CD4-positive, alpha-beta memory T cell (primary cell): ENCODE results near the gene SLX4IP. TPM values are rescaled to one million over a fixed set of nuclear protein-coding genes. Genes with fewer than 3 reads are reported as not detected.

Experiments used
- CTCF ChIA-PET: fragments of 350-600 bp; sonication (Branson Sonifier 250); formaldehyde crosslinking; loops from one replicate; lab custom pipeline; 2021; ENCODE audit warnings: inconsistent platforms; ENCODE audit not compliant: partially characterized antibody; lab: Charles Lee
- POLR2A ChIA-PET: fragments of 350-600 bp; sonication (Branson Sonifier 250); formaldehyde crosslinking; loops from one replicate; lab custom pipeline; 2021; ENCODE audit not compliant: partially characterized antibody; lab: Charles Lee
- DNase-seq, 5 donors: peaks; one replicate each; pipeline versions ENCODE4 v3.0.0 to v3.0.0-alpha.2; 2020 to 2022; ENCODE audit warnings: mixed read lengths in 1 of 5
- H3K27ac ChIP-seq: one replicate; pipeline ENCODE4 v1.7.0; 2013; ENCODE audit warnings: low read depth, low read length
- H3K27me3 ChIP-seq: 2 replicates; pipeline ENCODE4 v1.7.0; 2013; ENCODE audit warnings: mild to moderate bottlenecking, low read length, moderate library complexity; ENCODE audit not compliant: insufficient read depth
- H3K36me3 ChIP-seq: 2 replicates; pipeline ENCODE4 v1.7.0; 2013; ENCODE audit warnings: mild to moderate bottlenecking, low read length, moderate library complexity; ENCODE audit not compliant: insufficient read depth
- H3K4me1 ChIP-seq: 2 replicates; pipeline ENCODE4 v1.7.0; 2013; ENCODE audit warnings: mild to moderate bottlenecking, low read length, moderate library complexity; ENCODE audit not compliant: insufficient read depth
- H3K4me3 ChIP-seq, 2 donors: one replicate each; pipeline ENCODE4 v1.7.0; 2013; ENCODE audit warnings: low read length in 2 of 2, mild to moderate bottlenecking in 1 of 2
- H3K9me3 ChIP-seq, 2 donors: one replicate each; pipeline ENCODE4 v1.7.0; 2013; ENCODE audit warnings: low read length in 2 of 2, control low read depth in 1 of 2; ENCODE audit not compliant: control insufficient read depth in 1 of 2
- H3K27ac Mint-ChIP-seq, 7 donors: one replicate each; pipeline ENCODE4 v1.8.0; 2020 to 2021; ENCODE audit warnings: mixed read lengths in 7 of 7, mild to moderate bottlenecking in 6 of 7, inconsistent platforms in 3 of 7, moderate library complexity in 3 of 7
- H3K27me3 Mint-ChIP-seq, 2 donors: one replicate each; pipeline ENCODE4 v1.8.0; 2020 to 2021; ENCODE audit warnings: mixed read lengths in 2 of 2
- H3K36me3 Mint-ChIP-seq, 2 donors: one replicate each; pipeline ENCODE4 v1.8.0; 2020 to 2021; ENCODE audit warnings: mixed read lengths in 2 of 2, inconsistent platforms in 1 of 2, mild to moderate bottlenecking in 1 of 2
- H3K4me1 Mint-ChIP-seq, 4 donors: one replicate each; pipeline ENCODE4 v1.8.0; 2020 to 2021; ENCODE audit warnings: mixed read lengths in 4 of 4, mild to moderate bottlenecking in 1 of 4
- H3K4me3 Mint-ChIP-seq, 8 donors: one replicate each; pipeline ENCODE4 v1.8.0; 2020 to 2021; ENCODE audit warnings: mixed read lengths in 8 of 8, mild to moderate bottlenecking in 7 of 8, moderate library complexity in 6 of 8, inconsistent platforms in 3 of 8
- H3K9me3 Mint-ChIP-seq, 8 donors: one replicate each; pipeline ENCODE4 v1.8.0; 2020 to 2021; ENCODE audit warnings: mixed read lengths in 8 of 8, mild to moderate bottlenecking in 5 of 8, inconsistent platforms in 3 of 8, moderate library complexity in 1 of 8
- intact Hi-C: fragments of 100-400 bp; cut with micrococcal nuclease; formaldehyde crosslinking; loops from one replicate; pipeline ENCODE4 v1.15.1; 2023
- polyA plus RNA-seq, 2 donors: library from polyadenylated mRNA; unstranded; fragments of 300-500 nt; fragmentation: Illumina TruSeq; gene quantifications; one replicate each; pipeline ENCODE4 v1.2.3, GENCODE V29; 2021
- total RNA-seq, 2 experiments: library from RNA; stranded (reverse); gene quantifications; one replicate each; pipeline ENCODE4 v1.2.3, GENCODE V29; 2021

SLX4IP gene
- total and polyA plus RNA-seq, 4 experiments from 2014 or later, result 1.5 to 6.6 (median 4.0) TPM

DNA sequence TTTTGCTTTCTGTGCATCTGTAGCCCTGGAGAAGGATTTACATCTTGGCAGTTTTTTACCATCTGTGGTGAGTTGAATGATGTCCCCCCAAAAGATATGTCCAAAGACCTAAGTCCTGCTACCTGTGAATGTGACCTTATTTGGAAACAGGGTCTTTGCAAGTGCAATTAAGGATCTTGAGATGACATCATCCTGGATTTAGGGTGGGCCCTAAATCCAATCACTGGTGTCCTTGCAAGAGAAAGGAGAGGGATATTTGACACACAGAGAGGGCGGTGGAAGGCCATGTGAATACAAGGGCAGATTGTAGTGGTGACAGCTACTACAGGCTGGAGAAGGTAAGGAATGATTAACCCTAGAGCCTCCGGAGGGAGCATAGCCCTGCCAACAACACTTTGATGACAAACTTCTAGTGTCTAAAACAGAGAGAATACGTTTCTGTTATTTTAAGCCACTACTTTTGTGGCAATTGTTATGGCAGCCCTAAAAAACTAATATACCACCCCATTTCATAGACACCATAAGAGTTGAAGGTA lies 36.2 kb upstream of the SLX4IP start:
- Histone ChIP-seq H3K4me3 (no peak overlapping the region), H3K27me3 (no peaks in the 10 kb centered on the region), H3K4me1 (no peaks in the 10 kb centered on the region), H3K36me3 (no peaks in the 10 kb centered on the region), H3K9me3 (no peaks in the 10 kb centered on the region), H3K27ac (no peak overlapping the region)
- Mint-ChIP-seq H3K4me1 (no peaks in the 10 kb centered on the region), H3K4me3 (no peak overlapping the region), H3K9me3 (no peaks in the 10 kb centered on the region), H3K27me3 (no peaks in the 10 kb centered on the region), H3K27ac (no peak overlapping the region), H3K36me3 (peaks cover under 1 to 6% of the 10 kb centered on the region in 2 donors)
- intact Hi-C loops, result no loop called here
- no peak for DNase-seq
- POLR2A ChIA-PET, result no interaction called here
- CTCF ChIA-PET, result no interaction called here

DNA sequence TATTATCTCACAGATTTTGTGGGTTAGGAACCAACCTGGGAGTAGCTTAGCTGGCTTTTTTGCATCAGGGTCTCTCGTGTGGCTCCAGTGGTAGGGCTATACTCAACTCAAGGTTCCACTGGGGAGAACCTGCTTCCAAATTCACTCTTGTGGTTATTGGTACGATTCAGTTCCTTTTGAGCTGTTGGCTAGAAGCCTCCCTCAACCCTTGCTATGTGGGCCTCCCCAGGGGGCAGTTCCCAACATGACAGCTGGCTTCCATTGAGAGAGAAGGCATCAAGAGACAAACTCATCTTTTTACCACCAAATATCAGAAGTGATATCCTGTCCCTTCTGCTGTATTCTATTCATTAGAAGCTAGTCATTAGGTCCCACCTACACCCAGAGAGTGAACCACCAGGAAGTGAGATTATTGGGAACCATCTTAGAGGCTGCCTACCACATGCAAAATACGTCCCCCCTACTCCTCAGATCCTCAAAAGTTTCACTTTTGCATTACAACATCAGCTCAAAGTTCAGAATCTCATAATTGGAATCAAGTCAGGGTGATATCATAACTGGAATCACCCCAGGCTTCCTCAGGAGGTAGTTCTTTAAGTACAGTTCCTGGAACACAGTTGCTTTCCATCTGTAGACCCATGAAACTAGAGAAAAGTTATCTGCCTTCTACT lies 32.0 kb upstream of the SLX4IP start:
- intact Hi-C loops, result no loop called here
- Mint-ChIP-seq H3K36me3 (peaks cover 14 to 17% of the 10 kb centered on the region in 2 donors), H3K4me3 (no peak overlapping the region), H3K27ac (no peak overlapping the region), H3K9me3 (no peaks in the 10 kb centered on the region), H3K27me3 (no peaks in the 10 kb centered on the region), H3K4me1 (no peaks in the 10 kb centered on the region)
- Histone ChIP-seq H3K9me3 (no peaks in the 10 kb centered on the region), H3K4me3 (no peak overlapping the region), H3K36me3 (peaks cover 4% of the 10 kb centered on the region), H3K27ac (no peak overlapping the region), H3K4me1 (no peaks in the 10 kb centered on the region), H3K27me3 (no peaks in the 10 kb centered on the region)
- ChIA-PET CTCF (interaction anchor here (0.9 kb wide), 1 partner anchor 10 kb away, joined by 3 read pairs; no protein-coding TSS in a partner anchor), POLR2A (no interaction called here)
- no peak for DNase-seq

DNA sequence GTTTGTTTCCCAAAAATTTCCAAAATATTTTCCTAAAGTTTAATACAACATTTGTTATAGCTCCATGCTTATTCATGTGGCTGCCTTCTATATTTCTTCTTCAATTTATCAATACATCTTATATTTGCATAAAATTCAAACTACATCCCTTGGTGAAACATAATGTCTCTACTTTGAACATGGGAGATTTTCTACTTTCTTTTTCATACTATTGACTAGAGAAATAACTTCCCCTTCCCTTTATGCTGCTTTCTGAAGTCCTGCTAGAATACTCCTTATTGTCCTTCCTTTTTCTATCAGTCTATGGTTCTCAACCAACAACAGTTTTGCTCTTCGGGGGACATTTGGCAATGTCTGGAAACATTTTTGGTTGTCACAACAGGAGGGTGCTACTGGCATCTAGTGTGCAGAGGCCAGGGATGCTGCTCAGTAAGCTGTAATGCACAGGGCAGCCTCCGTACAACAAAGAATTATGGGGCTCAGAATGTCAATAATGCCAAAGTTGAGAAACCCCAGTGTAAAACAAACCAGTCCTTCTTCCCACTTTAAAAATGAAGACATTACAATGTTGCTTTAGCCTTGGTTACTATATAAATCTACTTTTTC lies 31.0 kb upstream of the SLX4IP start:
- peaks cover 4% of the 10 kb centered on the region for H3K36me3 ChIP-seq
- H3K4me1 Mint-ChIP-seq, result no peaks in the 10 kb centered on the region
- no peaks in the 10 kb centered on the region for H3K9me3 Mint-ChIP-seq
- H3K27me3 ChIP-seq, result no peaks in the 10 kb centered on the region
- no peak for DNase-seq
- no peaks in the 10 kb centered on the region for H3K9me3 ChIP-seq
- intact Hi-C loops, result no loop called here
- H3K36me3 Mint-ChIP-seq, result peaks cover 14 to 20% of the 10 kb centered on the region in 2 donors
- no peak overlapping the region for H3K4me3 ChIP-seq
- peak overlapping the region in 1 of 7 donors; percentile 61 for H3K27ac Mint-ChIP-seq
- H3K4me1 ChIP-seq, result no peaks in the 10 kb centered on the region
- no peak overlapping the region for H3K4me3 Mint-ChIP-seq
- POLR2A ChIA-PET, result interaction anchor here (0.5 kb wide), 1 partner anchor 148 kb away, joined by 3 read pairs; no protein-coding TSS in a partner anchor
- CTCF ChIA-PET, result no interaction called here
- H3K27me3 Mint-ChIP-seq, result no peaks in the 10 kb centered on the region
- H3K27ac ChIP-seq, result no peak overlapping the region

DNA sequence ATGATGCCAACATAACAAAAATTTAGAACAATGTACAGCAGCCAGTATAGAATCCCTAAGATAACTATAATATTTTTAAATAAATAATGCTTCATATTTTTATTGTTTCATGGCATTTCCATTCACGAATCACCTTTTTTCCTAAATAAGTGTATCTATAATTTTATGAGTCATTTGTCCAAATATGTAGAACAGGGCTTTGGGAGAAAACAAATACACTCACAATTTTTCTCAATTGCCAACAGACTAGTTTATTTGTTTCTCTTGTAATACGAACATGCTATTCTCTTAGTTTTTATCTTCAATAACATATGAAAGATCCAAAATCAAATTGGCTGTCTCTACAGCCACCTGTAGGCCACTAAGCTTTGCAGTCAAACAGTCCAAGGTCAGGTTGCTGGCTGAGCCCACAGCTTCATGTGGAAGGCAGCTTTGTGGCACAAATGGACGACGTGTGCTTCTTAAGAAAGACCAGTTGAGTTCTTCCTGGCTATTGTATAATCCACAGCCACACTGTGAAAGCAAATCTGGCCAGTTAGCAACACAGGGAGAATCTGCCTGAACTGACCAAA lies 30.1 kb upstream of the SLX4IP start:
- intact Hi-C loops, result no loop called here
- CTCF ChIA-PET, result no interaction called here
- Mint-ChIP-seq H3K36me3 (peaks cover 14 to 20% of the 10 kb centered on the region in 2 donors), H3K27me3 (no peaks in the 10 kb centered on the region), H3K4me3 (no peak overlapping the region), H3K27ac (no peak overlapping the region), H3K4me1 (no peaks in the 10 kb centered on the region), H3K9me3 (no peaks in the 10 kb centered on the region)
- DNase-seq, result no peak
- H3K4me1 ChIP-seq, result no peaks in the 10 kb centered on the region
- no peaks in the 10 kb centered on the region for H3K9me3 ChIP-seq
- H3K27me3 ChIP-seq, result no peaks in the 10 kb centered on the region
- peaks cover 4% of the 10 kb centered on the region for H3K36me3 ChIP-seq
- POLR2A ChIA-PET, result no interaction called here
- H3K27ac ChIP-seq, result no peak overlapping the region
- H3K4me3 ChIP-seq, result no peak overlapping the region

DNA sequence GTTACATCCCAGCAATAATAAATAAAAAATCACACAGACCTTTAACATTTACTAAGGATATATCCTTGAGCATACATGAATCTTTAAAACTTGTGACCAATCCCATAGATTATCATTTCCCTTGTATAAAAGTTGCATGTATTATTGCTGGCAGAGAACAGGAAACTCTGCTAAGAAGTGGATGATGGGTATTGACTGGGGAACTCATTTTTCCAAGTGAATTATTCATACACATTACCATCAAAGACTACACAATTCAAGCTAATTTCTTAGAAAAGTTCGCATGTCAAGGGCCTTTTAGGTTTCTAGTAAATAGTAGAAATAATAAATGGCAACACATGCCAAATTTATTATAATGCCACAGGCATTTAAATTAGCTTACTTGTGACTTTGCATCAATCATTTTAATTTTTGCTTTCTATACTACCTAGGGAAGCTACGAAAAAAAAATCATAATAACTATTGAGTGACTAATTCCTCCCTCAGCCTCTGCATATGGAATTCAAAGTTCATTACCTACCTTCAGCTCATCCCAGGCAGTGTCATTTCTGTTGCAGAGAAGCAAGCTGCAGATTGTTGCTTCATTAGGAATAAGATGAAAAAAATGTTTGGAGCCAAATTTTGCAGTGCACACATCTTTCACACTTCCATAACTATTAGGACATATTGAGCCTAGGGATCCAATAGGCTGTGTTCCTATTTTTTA lies 26.8 kb upstream of the SLX4IP start:
- H3K27me3 ChIP-seq, result no peaks in the 10 kb centered on the region
- intact Hi-C loops, result no loop called here
- H3K27ac Mint-ChIP-seq, result no peak overlapping the region
- no peak overlapping the region for H3K4me3 ChIP-seq
- no peak for DNase-seq
- H3K9me3 ChIP-seq, result no peaks in the 10 kb centered on the region
- CTCF ChIA-PET, result interaction anchor here (1.4 kb wide), 1 partner anchor 19 kb away, joined by 8 read pairs; no protein-coding TSS in a partner anchor
- peaks cover 4% of the 10 kb centered on the region for H3K36me3 ChIP-seq
- peaks cover 17 to 27% of the 10 kb centered on the region in 2 donors for H3K36me3 Mint-ChIP-seq
- no peaks in the 10 kb centered on the region for H3K9me3 Mint-ChIP-seq
- no peaks in the 10 kb centered on the region for H3K4me1 Mint-ChIP-seq
- H3K27me3 Mint-ChIP-seq, result no peaks in the 10 kb centered on the region
- no peaks in the 10 kb centered on the region for H3K4me1 ChIP-seq
- no peak overlapping the region for H3K27ac ChIP-seq
- H3K4me3 Mint-ChIP-seq, result no peak overlapping the region
- POLR2A ChIA-PET, result no interaction called here

DNA sequence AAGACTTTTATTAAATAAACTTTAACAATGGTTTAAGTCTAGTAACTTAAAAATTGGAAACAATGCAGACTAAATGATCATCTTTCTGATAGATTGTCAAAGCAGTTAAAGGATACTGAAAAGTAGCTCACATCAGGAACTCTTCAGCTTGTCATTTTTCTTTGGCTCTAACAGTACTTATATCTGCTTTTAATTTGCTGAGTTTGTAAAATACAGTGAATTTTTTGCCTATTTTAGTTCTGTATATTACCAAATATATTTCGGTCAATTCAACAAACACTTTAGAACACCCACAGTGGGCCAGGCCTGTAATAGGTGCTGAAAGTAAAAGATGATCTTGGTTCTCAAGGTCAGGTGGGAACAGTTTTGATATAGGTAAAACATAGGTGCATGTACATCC lies 23.4 kb upstream of the SLX4IP start:
- peaks cover 28 to 29% of the 10 kb centered on the region in 2 donors for H3K36me3 Mint-ChIP-seq
- DNase-seq, result no peak
- peak overlapping the region in 1 of 7 donors; percentile 0 for H3K27ac Mint-ChIP-seq
- no peaks in the 10 kb centered on the region for H3K27me3 Mint-ChIP-seq
- CTCF ChIA-PET, result interaction anchor here (2.4 kb wide), 1 partner anchor 16 kb away, joined by 15 read pairs; no protein-coding TSS in a partner anchor
- Histone ChIP-seq H3K27me3 (no peaks in the 10 kb centered on the region), H3K4me3 (no peak overlapping the region), H3K27ac (no peak overlapping the region), H3K36me3 (no peaks in the 10 kb centered on the region), H3K4me1 (no peaks in the 10 kb centered on the region), H3K9me3 (no peaks in the 10 kb centered on the region)
- intact Hi-C loops, result no loop called here
- no peak overlapping the region for H3K4me3 Mint-ChIP-seq
- H3K4me1 Mint-ChIP-seq, result peaks cover 0 to 15% (median 6%) of the 10 kb centered on the region in 4 donors
- POLR2A ChIA-PET, result interaction anchor here (1.3 kb wide), 1 partner anchor 23 kb away, joined by 3 read pairs; the partner anchor contains the start of gene SLX4IP
- no peaks in the 10 kb centered on the region for H3K9me3 Mint-ChIP-seq
